ENCODE data around the gene FUT9.

GRCh38 chr6:96104910-96105309, 89.1 kb downstream of the FUT9 start:
- no peak for TF ChIP-seq MAX (IDR thresholded peaks at IDR 0.05)
- TF ChIP-seq RAD21 (IDR thresholded peaks at IDR 0.05; ENCODE audit: low read depth) = no peak
- no peak for TF ChIP-seq CREB1 (IDR thresholded peaks at IDR 0.05; ENCODE audit: low read depth)
- no peak for TF ChIP-seq YY1 (IDR thresholded peaks at IDR 0.05; ENCODE audit: low read depth)
- TF ChIP-seq TAF1 (IDR thresholded peaks at IDR 0.05; ENCODE audit: low read depth) = no peak
- TF ChIP-seq REST (IDR thresholded peaks at IDR 0.05; ENCODE audit: low read depth) = no peak
- TF ChIP-seq EP300 (IDR thresholded peaks at IDR 0.05; ENCODE audit: borderline replicate concordance) = no peak
- no peak for TF ChIP-seq EGR1 (IDR thresholded peaks at IDR 0.05)
- TF ChIP-seq USF1 (IDR thresholded peaks at IDR 0.05) = no peak
- TF ChIP-seq FOXM1 (IDR thresholded peaks at IDR 0.05; ENCODE audit: borderline replicate concordance, low read depth) = no peak
- no peak for TF ChIP-seq NFIC (IDR thresholded peaks at IDR 0.05)
- no peak for TF ChIP-seq TCF12 (IDR thresholded peaks at IDR 0.05; ENCODE audit: low read depth)
- TF ChIP-seq TEAD4 (IDR thresholded peaks at IDR 0.05) = no peak
